Mesodermal cell (in vitro differentiated cells): Measurements from ENCODE around the gene ADGRL2.
A peak's percentile ranks its signal among the peaks of the same experiment; 100 is the strongest.

Experiments used
- H3K27ac ChIP-seq: 2 replicates; pipeline ENCODE4 v1.7.0; 2013; ENCODE audit warnings: mild to moderate bottlenecking, low read depth, low read length, moderate library complexity; ENCODE audit not compliant: severe bottlenecking
- H3K36me3 ChIP-seq: 2 replicates; pipeline ENCODE4 v1.7.1; 2013; ENCODE audit warnings: mild to moderate bottlenecking, low read length, moderate library complexity; ENCODE audit not compliant: control insufficient read depth, insufficient read depth
- H3K4me1 ChIP-seq: one replicate; pipeline ENCODE4 v1.7.1; 2013; ENCODE audit warnings: mild to moderate bottlenecking, low read length; ENCODE audit not compliant: insufficient read depth, control insufficient read depth, poor library complexity, severe bottlenecking
- H3K4me3 ChIP-seq: 2 replicates; pipeline ENCODE4 v1.7.0; 2013; ENCODE audit warnings: low read length, control low read depth, mild to moderate bottlenecking; ENCODE audit not compliant: insufficient read depth, poor library complexity, severe bottlenecking; ENCODE audit errors: extremely low read depth
- H3K9me3 ChIP-seq: 2 replicates; pipeline ENCODE4 v1.7.1; 2013; ENCODE audit warnings: mild to moderate bottlenecking, low read length, moderate library complexity; ENCODE audit not compliant: control insufficient read depth
- WGBS, 2 experiments: methylation state at CpG; one replicate each; pipeline ENCODE4 v1.1.5; 2013; ENCODE audit warnings: missing lambda C conversion rate in 2 of 2; ENCODE audit not compliant: insufficient coverage in 2 of 2; 5-methylcytosine and 5-hydroxymethylcytosine counted together

ADGRL2 gene

DNA sequence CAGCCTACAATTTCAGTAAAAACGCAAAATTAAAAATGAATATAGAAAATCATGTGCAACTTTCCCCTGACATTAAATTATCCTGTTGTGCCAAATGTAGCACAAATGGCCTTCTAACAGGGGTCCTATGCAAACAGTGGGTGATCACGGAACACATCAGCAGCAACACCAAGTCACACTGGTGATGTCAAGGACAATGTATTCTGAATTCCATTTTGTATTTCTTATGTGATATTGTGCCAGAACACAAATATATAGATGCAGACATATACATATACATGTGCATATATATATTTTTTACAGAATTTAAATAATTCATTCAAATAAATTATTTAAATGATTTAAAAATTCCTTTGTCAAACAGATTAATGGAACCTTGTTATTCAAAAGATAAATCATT lies 8.6 kb upstream of the ADGRL2 start:
- Histone ChIP-seq H3K36me3 (no peaks in the 10 kb centered on the region), H3K4me3 (no peak overlapping the region), H3K27ac (no peak overlapping the region), H3K9me3 (no peaks in the 10 kb centered on the region), H3K4me1 (peaks cover 3% of the 10 kb centered on the region)
- no CpG with 5 or more reads among the region's 2 CpGs for WGBS, 2 experiments

- H3K27ac ChIP-seq = no peak overlapping the region
- no peaks in the 10 kb centered on the region for H3K9me3 ChIP-seq
- no CpG with 5 or more reads among the region's 2 CpGs for WGBS, 2 experiments
- H3K4me3 ChIP-seq = no peak overlapping the region
- no peaks in the 10 kb centered on the region for H3K36me3 ChIP-seq
- H3K4me1 ChIP-seq = peaks cover 4% of the 10 kb centered on the region
These were observed 3.0 kb upstream of the ADGRL2 start for GRCh38 chr1:81797701-81798100.

DNA sequence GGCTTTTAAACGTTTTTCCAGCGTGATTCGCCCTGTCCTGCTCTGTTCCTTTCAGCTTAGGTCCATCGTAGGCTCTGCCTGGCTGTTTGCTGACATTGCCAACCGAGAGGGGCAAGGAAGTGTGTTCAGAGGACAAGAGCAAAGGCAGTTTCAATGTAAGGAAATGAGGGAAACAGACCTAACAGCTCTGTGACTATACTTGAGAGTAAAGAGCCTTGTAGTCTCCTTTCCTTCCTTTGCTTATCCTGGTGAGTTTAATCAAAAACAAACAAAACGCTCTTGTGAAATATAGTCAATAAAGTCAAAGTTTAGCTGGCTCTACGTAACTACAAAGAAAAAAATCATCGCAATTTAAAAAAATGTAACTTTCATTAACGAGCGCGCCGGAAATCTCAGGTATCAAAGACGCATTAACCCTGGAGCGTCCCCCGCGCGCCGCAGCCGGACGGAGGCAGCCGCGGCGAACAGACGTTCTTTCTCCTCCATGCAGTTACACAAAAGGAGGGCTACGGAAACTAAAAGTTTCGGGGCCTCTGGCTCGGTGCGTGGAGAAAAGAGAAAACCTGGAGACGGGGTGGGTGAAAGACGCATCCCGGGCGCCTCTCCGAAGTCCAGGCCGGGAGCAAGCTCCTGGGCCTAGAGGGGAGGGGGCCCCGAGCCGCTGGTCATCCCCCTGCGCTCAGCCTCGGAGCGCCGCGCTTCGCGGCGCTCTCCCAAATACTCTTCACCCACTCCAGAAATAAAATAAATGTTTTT lies 617 bp upstream of the ADGRL2 start:
- Histone ChIP-seq H3K4me3 (peak overlapping the region; percentile 97), H3K4me1 (peaks cover 4% of the 10 kb centered on the region), H3K9me3 (no peaks in the 10 kb centered on the region), H3K27ac (peak overlapping the region; percentile 92), H3K36me3 (no peaks in the 10 kb centered on the region)
- WGBS, 2 experiments = 0 to 1% methylated on average over 24 to 33 of the region's 44 CpGs

- Histone ChIP-seq H3K36me3 (no peaks in the 10 kb centered on the region), H3K27ac (peak overlapping the region; percentile 92), H3K4me3 (peak overlapping the region; percentile 97), H3K9me3 (no peaks in the 10 kb centered on the region), H3K4me1 (peaks cover 11% of the 10 kb centered on the region)
- 0% methylated on average over 40 to 59 of the region's 93 CpGs for WGBS, 2 experiments
These were observed 1.1 kb downstream of the ADGRL2 start for GRCh38 chr1:81801651-81802456.

- peak overlapping the region; percentile 97 for H3K4me3 ChIP-seq
- 0% methylated on average over 8 to 13 of the region's 17 CpGs for WGBS, 2 experiments
- H3K4me1 ChIP-seq = peaks cover 11% of the 10 kb centered on the region
- H3K27ac ChIP-seq = peak overlapping the region; percentile 81
- no peaks in the 10 kb centered on the region for H3K9me3 ChIP-seq
- H3K36me3 ChIP-seq = no peaks in the 10 kb centered on the region
These were observed 1.6 kb downstream of the ADGRL2 start for GRCh38 chr1:81802457-81802706.

- peaks cover 11% of the 10 kb centered on the region for H3K4me1 ChIP-seq
These were observed 2.1 kb downstream of the ADGRL2 start for GRCh38 chr1:81802707-81803430.

DNA sequence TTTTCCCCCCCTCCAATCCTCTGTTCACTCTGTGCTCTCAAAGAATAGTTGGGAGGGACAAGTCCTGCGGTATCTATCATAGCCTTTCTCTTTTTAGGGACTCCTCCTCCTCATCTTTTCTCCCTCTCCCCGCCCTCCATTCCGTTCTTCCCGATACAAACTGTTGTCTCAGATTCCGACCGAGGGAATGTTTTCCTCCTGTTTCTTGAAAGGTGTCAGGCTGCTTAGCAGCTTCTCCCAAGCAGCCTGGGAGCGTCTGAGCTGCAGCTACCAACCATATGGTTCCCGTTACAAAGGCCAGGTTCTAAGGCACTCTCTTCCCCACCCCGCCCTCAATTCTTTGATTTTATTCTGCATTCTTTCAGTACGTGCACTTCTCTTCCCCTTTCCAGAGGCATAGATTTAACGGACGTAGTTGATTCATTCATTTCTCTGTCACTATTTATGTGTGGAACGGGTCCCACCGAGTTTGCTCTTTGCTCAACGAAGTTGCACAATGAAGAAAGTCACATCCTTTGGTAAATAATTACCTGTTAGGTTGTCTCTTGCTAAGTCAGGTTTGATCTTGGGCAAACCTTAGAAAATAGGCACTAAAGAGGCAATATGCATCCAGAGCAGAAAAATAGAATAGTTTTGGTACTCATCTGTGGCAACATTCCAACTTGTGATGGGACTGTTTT lies 2.8 kb downstream of the ADGRL2 start:
- peak overlapping the region; percentile 97 for H3K4me3 ChIP-seq
- no peaks in the 10 kb centered on the region for H3K9me3 ChIP-seq
- 0% methylated on average over 12 to 14 of the region's 15 CpGs for WGBS, 2 experiments
- H3K27ac ChIP-seq = peak overlapping the region; percentile 81
- peaks cover 17% of the 10 kb centered on the region for H3K4me1 ChIP-seq
- H3K36me3 ChIP-seq = no peaks in the 10 kb centered on the region

More at GRCh38 chr1:81802707-81803430, 2.1 kb downstream of the ADGRL2 start:
- Histone ChIP-seq H3K4me3 (peak overlapping the region; percentile 97), H3K9me3 (no peaks in the 10 kb centered on the region), H3K36me3 (no peaks in the 10 kb centered on the region), H3K27ac (peak overlapping the region; percentile 81)
- 1 to 3% methylated on average over 27 to 45 of the region's 55 CpGs for WGBS, 2 experiments

- H3K9me3 ChIP-seq = no peaks in the 10 kb centered on the region
- H3K4me1 ChIP-seq = peaks cover 22% of the 10 kb centered on the region
- H3K36me3 ChIP-seq = no peaks in the 10 kb centered on the region
- H3K4me3 ChIP-seq = peak overlapping the region; percentile 97
- peak overlapping the region; percentile 81 for H3K27ac ChIP-seq
- 0% methylated on average over 1 of the region's 2 CpGs; no CpG with 5 or more reads in 1 of the 2 experiments for WGBS, 2 experiments
These were observed 3.6 kb downstream of the ADGRL2 start for GRCh38 chr1:81804312-81804711.

- WGBS, 2 experiments = no CpG with 5 or more reads among the region's 2 CpGs
- Histone ChIP-seq H3K27ac (no peak overlapping the region), H3K4me1 (peaks cover 25% of the 10 kb centered on the region), H3K4me3 (peak overlapping the region; percentile 1), H3K9me3 (no peaks in the 10 kb centered on the region), H3K36me3 (no peaks in the 10 kb centered on the region)
These were observed 5.0 kb downstream of the ADGRL2 start for GRCh38 chr1:81805537-81806431.

DNA sequence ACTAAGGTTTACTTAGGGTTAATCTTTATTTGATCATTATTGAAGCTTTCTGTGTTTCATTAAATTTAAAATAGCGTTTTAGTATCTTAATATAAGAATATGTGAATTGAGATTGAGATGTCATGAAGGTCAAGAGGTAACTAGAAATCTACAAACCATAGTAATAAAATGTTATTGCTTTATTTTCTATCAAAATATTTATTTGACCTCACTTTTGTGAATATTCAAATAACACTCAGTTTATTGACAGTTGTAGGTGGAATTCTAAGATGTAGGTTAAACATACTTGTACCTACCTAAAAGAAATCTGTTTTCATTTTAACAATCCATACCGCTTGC lies 5.7 kb downstream of the ADGRL2 start:
- Histone ChIP-seq H3K4me1 (peaks cover 25% of the 10 kb centered on the region), H3K27ac (no peak overlapping the region), H3K9me3 (no peaks in the 10 kb centered on the region), H3K36me3 (no peaks in the 10 kb centered on the region), H3K4me3 (no peak overlapping the region)
- no CpG with 5 or more reads among the region's 2 CpGs for WGBS, 2 experiments
